Common myeloid progenitor, CD34-positive (primary cell): ENCODE results near the gene ADGRL1.

Experiments
- CTCF ChIA-PET: fragments of 350-600 bp; sonication (Branson Sonifier 250); formaldehyde crosslinking; loops from one replicate; lab custom pipeline; 2021; ENCODE audit warnings: antibody characterized with exemption; lab: Charles Lee
- POLR2A ChIA-PET: fragments of 350-600 bp; sonication (Branson Sonifier 250); formaldehyde crosslinking; loops from one replicate; lab custom pipeline; 2021; ENCODE audit warnings: antibody characterized with exemption; lab: Charles Lee
- DNase-seq, 3 donors: peaks; one replicate each; pipeline versions ENCODE4 v3.0.0 to v3.0.0-alpha.2; 2013
- H3K27ac ChIP-seq, 2 experiments: 1 replicate in 1 of 2; 2 replicates in 1 of 2; pipeline ENCODE4 v1.7.0; 2013; ENCODE audit warnings: inconsistent platforms in 2 of 2, low read length in 2 of 2, mild to moderate bottlenecking in 2 of 2, low read depth in 1 of 2, moderate library complexity in 1 of 2; ENCODE audit not compliant: severe bottlenecking in 2 of 2, insufficient read depth in 1 of 2, poor library complexity in 1 of 2
- H3K27me3 ChIP-seq, 5 experiments: replicated peaks in 2 of 5; 1 replicate in 3 of 5; 2 replicates in 2 of 5; pipeline versions ENCODE4 v1.6.1 to v1.7.0; 2013; ENCODE audit warnings: low read length in 4 of 5, mild to moderate bottlenecking in 2 of 5, moderate library complexity in 2 of 5, inconsistent platforms in 1 of 5; ENCODE audit not compliant: insufficient read depth in 5 of 5, control insufficient read depth in 4 of 5
- H3K36me3 ChIP-seq, 4 experiments: 1 replicate in 2 of 4; 2 replicates in 2 of 4; pipeline versions ENCODE4 v1.6.1 to v1.7.0; 2013; ENCODE audit warnings: low read length in 3 of 4, control low read depth in 1 of 4, mild to moderate bottlenecking in 1 of 4; ENCODE audit not compliant: control insufficient read depth in 4 of 4, insufficient read depth in 4 of 4
- H3K4me1 ChIP-seq, 4 experiments: 1 replicate in 3 of 4; 2 replicates in 1 of 4; pipeline versions ENCODE4 v1.6.1 to v1.7.1; 2013; ENCODE audit warnings: low read length in 3 of 4, mild to moderate bottlenecking in 3 of 4, control low read depth in 1 of 4, inconsistent platforms in 1 of 4, moderate library complexity in 1 of 4; ENCODE audit not compliant: control insufficient read depth in 4 of 4, insufficient read depth in 4 of 4; ENCODE audit errors: control extremely low read depth in 1 of 4
- H3K4me3 ChIP-seq, 7 experiments: 1 replicate in 4 of 7; 2 replicates in 3 of 7; pipeline versions ENCODE4 v1.5.1 to v1.7.0; 2013; ENCODE audit warnings: mild to moderate bottlenecking in 7 of 7, low read length in 6 of 7, moderate library complexity in 6 of 7, inconsistent platforms in 2 of 7, low read depth in 2 of 7, control low read depth in 1 of 7; ENCODE audit not compliant: insufficient read depth in 4 of 7, control insufficient read depth in 1 of 7; ENCODE audit errors: extremely low read depth in 1 of 7
- H3K9me3 ChIP-seq, 5 experiments: 1 replicate in 4 of 5; 2 replicates in 1 of 5; pipeline versions ENCODE4 v1.6.1 to v1.7.1; 2013; ENCODE audit warnings: low read length in 4 of 5, mild to moderate bottlenecking in 2 of 5, inconsistent platforms in 1 of 5, low read depth in 1 of 5, moderate library complexity in 1 of 5; ENCODE audit not compliant: control insufficient read depth in 4 of 5, insufficient read depth in 2 of 5; ENCODE audit errors: control extremely low read depth in 1 of 5
- WGBS: methylation state at CpG from one replicate; pipeline ENCODE4 v1.1.5; 2013; ENCODE audit not compliant: insufficient coverage; 5-methylcytosine and 5-hydroxymethylcytosine counted together

The ADGRL1 gene

GRCh38 chr19:14150041-14150769 is 55.8 kb downstream of the ADGRL1 start:
- ChIA-PET CTCF (interaction anchor here (0.8 to 3.1 kb wide), 7 partner anchors 11 to 255 kb away, joined by 3 to 13 read pairs (median 3); no protein-coding TSS in a partner anchor), POLR2A (interaction anchor here (0.7 to 1.6 kb wide), 2 partner anchors 17 to 329 kb away, joined by 3 to 5 read pairs; no protein-coding TSS in a partner anchor)

GRCh38 chr19:14149509-14149994 is 56.4 kb downstream of the ADGRL1 start:
- whole genome bisulfite sequencing: 0% methylated on average over 11 of the region's 21 CpGs
- H3K36me3 ChIP-seq: peaks cover 4 to 27% (median 14%) of the 10 kb centered on the region in 4 experiments
- DNase-seq: peak in 2 of 3 donors; percentile 57 to 62
- no peaks in the 10 kb centered on the region for H3K27me3 ChIP-seq
- peak overlapping the region in 1 of 2 experiments; percentile 64 for H3K27ac ChIP-seq
- POLR2A ChIA-PET: interaction anchor here (0.7 to 1.6 kb wide), 2 partner anchors 18 to 330 kb away, joined by 3 to 5 read pairs; no protein-coding TSS in a partner anchor
- H3K4me1 ChIP-seq: peaks cover 0 to 31% (median 28%) of the 10 kb centered on the region in 4 experiments
- CTCF ChIA-PET: interaction anchor here (0.8 to 3.1 kb wide), 4 partner anchors 10 to 255 kb away, joined by 3 to 13 read pairs (median 4); no protein-coding TSS in a partner anchor
- peak overlapping the region in 5 of 7 experiments; percentile 28 to 66 (median 58) for H3K4me3 ChIP-seq
- H3K9me3 ChIP-seq: no peaks in the 10 kb centered on the region

More at GRCh38 chr19:14150041-14150769, 55.8 kb downstream of the ADGRL1 start:
- Histone ChIP-seq H3K9me3 (no peaks in the 10 kb centered on the region), H3K4me1 (peaks cover 0 to 31% (median 27%) of the 10 kb centered on the region in 4 experiments), H3K36me3 (peaks cover 4 to 32% (median 18%) of the 10 kb centered on the region in 4 experiments), H3K27me3 (no peaks in the 10 kb centered on the region), H3K4me3 (peak overlapping the region in 3 of 7 experiments; percentile 58 to 66 (median 64)), H3K27ac (peak overlapping the region in 1 of 2 experiments; percentile 64)
- DNase-seq: peak in 2 of 3 donors; percentile 19 to 33
- 49% methylated on average over 8 of the region's 10 CpGs for WGBS

- H3K4me3 ChIP-seq: peak overlapping the region in 4 of 7 experiments; percentile 37 to 66 (median 61)
- CTCF ChIA-PET: interaction anchor here (0.6 to 3.1 kb wide), 10 partner anchors 9 to 200 kb away, joined by 3 to 13 read pairs (median 3); partner anchors contain the start of gene ASF1B
These were observed 57.1 kb downstream of the ADGRL1 start for GRCh38 chr19:14148751-14149410.

GRCh38 chr19:14147797-14148605 is 58.0 kb downstream of the ADGRL1 start:
- H3K27ac ChIP-seq: no peak overlapping the region
- ChIA-PET POLR2A (interaction anchor here (0.6 to 0.8 kb wide), 2 partner anchors 11 to 52 kb away, joined by 3 read pairs; partner anchors contain the start of gene ASF1B), CTCF (interaction anchor here (0.6 to 3.1 kb wide), 11 partner anchors 8 to 203 kb away, joined by 3 to 13 read pairs (median 3); partner anchors contain the start of gene ASF1B)
- H3K36me3 ChIP-seq: peaks cover 4 to 20% (median 12%) of the 10 kb centered on the region in 4 experiments
- H3K4me3 ChIP-seq: peak overlapping the region in 1 of 7 experiments; percentile 52
- H3K27me3 ChIP-seq: no peaks in the 10 kb centered on the region
- H3K9me3 ChIP-seq: no peaks in the 10 kb centered on the region
- H3K4me1 ChIP-seq: peaks cover 0 to 31% (median 28%) of the 10 kb centered on the region in 4 experiments
- DNase-seq: peak; percentile 49 to 69 (median 66)
- 38% methylated on average over 12 of the region's 20 CpGs for WGBS

More at GRCh38 chr19:14148751-14149410, 57.1 kb downstream of the ADGRL1 start:
- Histone ChIP-seq H3K4me1 (peaks cover 0 to 31% (median 28%) of the 10 kb centered on the region in 4 experiments), H3K9me3 (no peaks in the 10 kb centered on the region), H3K27ac (peak overlapping the region in 1 of 2 experiments; percentile 64), H3K27me3 (no peaks in the 10 kb centered on the region), H3K36me3 (peaks cover 4 to 23% (median 12%) of the 10 kb centered on the region in 4 experiments)
- 33% methylated on average over 4 of the region's 13 CpGs for WGBS
- POLR2A ChIA-PET: interaction anchor here (0.8 kb wide), 1 partner anchor 12 kb away, joined by 3 read pairs; the partner anchor contains the start of gene ASF1B
- no peak for DNase-seq

- ChIA-PET CTCF (interaction anchor here (1.1 to 3.1 kb wide), 6 partner anchors 10 to 202 kb away, joined by 3 to 13 read pairs (median 9); partner anchors contain the start of gene ASF1B), POLR2A (interaction anchor here (0.7 kb wide), 1 partner anchor 262 kb away, joined by 5 read pairs; no protein-coding TSS in a partner anchor)
- Histone ChIP-seq H3K4me1 (peaks cover 0 to 41% (median 28%) of the 10 kb centered on the region in 4 experiments), H3K9me3 (no peaks in the 10 kb centered on the region), H3K27me3 (no peaks in the 10 kb centered on the region), H3K27ac (no peak overlapping the region), H3K4me3 (no peak overlapping the region), H3K36me3 (peaks cover 0 to 8% (median 5%) of the 10 kb centered on the region in 4 experiments)
- DNase-seq: no peak
- WGBS: 94% methylated on average over 7 of the region's 7 CpGs
These were observed 59.2 kb downstream of the ADGRL1 start for GRCh38 chr19:14146789-14147216.
